ENCODE measurements around the gene IKZF1.

DNA sequence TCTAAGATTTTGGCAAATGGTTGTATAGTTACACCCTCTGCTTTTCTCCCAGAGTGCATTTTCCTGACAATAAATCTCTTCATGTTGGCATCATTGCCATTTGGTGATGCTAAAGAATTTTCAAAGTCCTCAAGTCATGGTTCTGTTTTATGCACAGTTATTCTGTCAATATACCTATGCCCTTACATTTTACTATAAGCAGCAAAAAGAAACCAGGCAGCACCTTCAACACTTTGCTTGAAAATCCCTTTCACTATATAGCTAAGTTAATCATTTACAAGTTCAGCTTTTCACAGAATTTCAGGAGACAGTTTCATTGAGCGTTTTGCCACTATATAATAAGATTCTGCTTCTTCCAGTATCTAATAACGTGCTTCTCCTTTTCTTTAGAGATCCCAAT, 123.0 kb downstream of the IKZF1 start:
- TF ChIP-seq POLR2A (IDR thresholded peaks at IDR 0.05; ENCODE audit: insufficient read depth in 1 of 2, low read depth in 2 of 2, low read length in 2 of 2) (no peak), FOXK1 (CRISPR knock-in tag; IDR thresholded peaks at IDR 0.05; ENCODE audit: borderline replicate concordance, low read depth) (no peak), JUND (CRISPR knock-in tag; IDR thresholded peaks at IDR 0.05) (no peak), ZKSCAN5 (CRISPR knock-in tag; IDR thresholded peaks at IDR 0.05) (no peak)
- TF ChIP-seq, protein P1, sequence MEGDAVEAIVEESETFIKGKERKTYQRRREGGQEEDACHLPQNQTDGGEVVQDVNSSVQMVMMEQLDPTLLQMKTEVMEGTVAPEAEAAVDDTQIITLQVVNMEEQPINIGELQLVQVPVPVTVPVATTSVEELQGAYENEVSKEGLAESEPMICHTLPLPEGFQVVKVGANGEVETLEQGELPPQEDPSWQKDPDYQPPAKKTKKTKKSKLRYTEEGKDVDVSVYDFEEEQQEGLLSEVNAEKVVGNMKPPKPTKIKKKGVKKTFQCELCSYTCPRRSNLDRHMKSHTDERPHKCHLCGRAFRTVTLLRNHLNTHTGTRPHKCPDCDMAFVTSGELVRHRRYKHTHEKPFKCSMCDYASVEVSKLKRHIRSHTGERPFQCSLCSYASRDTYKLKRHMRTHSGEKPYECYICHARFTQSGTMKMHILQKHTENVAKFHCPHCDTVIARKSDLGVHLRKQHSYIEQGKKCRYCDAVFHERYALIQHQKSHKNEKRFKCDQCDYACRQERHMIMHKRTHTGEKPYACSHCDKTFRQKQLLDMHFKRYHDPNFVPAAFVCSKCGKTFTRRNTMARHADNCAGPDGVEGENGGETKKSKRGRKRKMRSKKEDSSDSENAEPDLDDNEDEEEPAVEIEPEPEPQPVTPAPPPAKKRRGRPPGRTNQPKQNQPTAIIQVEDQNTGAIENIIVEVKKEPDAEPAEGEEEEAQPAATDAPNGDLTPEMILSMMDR (CRISPR knock-in tag; IDR thresholded peaks at IDR 0.05) = no peak
- TF ChIP-seq, protein P2, sequence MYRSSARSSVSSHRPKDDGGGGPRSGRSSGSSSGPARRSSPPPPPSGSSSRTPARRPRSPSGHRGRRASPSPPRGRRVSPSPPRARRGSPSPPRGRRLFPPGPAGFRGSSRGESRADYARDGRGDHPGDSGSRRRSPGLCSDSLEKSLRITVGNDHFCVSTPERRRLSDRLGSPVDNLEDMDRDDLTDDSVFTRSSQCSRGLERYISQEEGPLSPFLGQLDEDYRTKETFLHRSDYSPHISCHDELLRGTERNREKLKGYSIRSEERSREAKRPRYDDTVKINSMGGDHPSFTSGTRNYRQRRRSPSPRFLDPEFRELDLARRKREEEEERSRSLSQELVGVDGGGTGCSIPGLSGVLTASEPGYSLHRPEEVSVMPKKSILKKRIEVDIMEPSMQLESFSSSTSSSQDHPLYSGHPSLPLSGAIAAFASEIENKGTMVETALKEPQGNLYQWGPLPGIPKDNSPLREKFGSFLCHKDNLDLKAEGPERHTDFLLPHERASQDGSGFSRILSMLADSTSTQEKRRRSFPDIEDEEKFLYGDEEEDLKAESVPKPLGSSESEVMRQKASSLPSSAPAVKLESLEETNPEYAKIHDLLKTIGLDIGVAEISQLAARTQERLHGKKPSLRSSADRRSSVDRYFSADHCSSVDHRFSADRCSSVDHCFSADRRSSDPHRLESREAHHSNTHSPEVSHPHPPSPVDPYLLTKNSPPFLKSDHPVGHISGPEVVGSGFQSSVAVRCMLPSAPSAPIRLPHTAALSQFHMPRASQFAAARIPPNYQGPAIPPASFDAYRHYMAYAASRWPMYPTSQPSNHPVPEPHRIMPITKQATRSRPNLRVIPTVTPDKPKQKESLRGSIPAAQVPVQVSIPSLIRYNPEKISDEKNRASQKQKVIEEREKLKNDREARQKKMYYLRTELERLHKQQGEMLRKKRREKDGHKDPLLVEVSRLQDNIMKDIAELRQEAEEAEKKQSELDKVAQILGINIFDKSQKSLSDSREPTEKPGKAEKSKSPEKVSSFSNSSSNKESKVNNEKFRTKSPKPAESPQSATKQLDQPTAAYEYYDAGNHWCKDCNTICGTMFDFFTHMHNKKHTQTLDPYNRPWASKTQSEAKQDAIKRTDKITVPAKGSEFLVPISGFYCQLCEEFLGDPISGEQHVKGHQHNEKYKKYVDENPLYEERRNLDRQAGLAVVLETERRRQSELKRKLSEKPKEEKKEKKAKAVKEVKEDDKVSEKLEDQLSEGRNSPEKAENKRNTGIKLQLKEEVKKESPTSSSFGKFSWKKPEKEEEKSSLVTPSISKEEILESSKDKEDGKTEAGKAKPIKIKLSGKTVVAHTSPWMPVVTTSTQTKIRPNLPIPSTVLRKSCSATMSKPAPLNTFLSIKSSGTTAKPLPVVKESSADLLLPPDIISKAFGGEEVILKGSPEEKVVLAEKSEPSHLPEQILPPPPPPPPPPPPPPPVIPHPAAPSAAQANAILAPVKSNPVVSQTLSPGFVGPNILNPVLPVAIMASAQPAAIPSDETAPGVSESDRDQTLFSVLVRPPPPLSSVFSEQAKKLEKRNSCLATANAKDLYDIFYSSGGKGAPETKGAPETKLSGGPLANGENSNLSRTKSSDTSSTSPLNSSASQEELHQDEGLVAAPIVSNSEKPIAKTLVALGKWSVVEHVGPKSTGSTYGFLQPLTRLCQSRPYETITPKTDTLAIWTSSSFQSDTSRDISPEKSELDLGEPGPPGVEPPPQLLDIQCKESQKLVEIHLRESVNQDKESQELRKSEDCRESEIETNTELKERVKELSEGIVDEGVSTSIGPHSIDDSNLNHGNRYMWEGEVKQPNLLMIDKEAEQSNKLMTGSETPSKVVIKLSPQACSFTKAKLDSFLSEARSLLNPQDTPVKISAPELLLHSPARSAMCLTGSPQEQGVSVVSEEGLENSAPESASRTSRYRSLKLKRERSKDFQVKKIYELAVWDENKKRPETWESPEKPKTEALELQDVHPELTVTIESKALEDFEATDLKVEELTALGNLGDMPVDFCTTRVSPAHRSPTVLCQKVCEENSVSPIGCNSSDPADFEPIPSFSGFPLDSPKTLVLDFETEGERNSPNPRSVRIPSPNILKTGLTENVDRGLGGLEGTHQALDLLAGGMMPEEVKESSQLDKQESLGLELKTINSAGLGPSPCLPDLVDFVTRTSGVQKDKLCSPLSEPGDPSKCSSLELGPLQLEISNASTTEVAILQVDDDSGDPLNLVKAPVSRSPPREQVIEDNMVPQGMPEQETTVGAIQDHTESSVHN (CRISPR knock-in tag; IDR thresholded peaks at IDR 0.05) = no peak
